ENCODE data around the gene DEK.
"Not testable (repeated sequence)": the region's sequence is repeated elsewhere in the genome, so short reads cannot be mapped to it uniquely, and the experiment has no call there.

Gene DEK

DNA sequence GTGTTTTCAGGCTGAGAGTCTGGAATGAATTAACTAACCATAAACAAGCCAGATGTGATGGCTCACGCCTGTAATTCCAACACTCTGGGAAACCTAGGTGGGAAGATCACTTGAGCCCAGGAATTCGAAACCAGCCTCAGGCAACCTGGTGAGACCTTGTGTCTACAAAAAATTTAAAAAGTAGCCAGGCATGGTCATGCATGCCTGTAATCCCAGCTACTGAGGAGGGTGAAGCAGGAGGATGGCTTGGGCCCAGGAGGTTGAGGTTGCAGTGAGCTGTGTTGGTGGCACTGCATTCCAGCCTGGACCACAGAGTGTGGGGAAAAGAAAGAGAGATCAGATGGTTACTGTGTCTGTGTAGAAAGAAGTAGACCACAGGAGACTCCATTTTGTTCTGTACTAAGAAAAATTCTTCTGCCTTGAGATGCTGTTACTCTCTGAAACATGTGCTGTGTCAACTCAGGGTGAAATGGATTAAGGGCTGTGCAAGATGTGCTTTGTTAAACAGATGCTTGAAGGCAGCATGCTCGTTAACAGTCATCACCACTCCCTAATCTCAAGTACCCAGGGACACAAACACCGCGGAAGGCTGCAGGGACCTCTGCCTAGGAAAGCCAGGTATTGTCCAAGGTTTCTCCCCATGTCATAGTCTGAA lies 37.8 kb downstream of the DEK start:
- not testable (repeated sequence) for H2AFZ ChIP-seq (ENCODE audit: low read depth, low read length)
- Histone ChIP-seq H4K20me1 (ENCODE audit: insufficient read depth, low read length) (peaks cover 25% of the 10 kb centered on the region), H3K36me3 (replicated peaks; ENCODE audit: low read depth, low read length) (peaks cover 44% of the 10 kb centered on the region)

DNA sequence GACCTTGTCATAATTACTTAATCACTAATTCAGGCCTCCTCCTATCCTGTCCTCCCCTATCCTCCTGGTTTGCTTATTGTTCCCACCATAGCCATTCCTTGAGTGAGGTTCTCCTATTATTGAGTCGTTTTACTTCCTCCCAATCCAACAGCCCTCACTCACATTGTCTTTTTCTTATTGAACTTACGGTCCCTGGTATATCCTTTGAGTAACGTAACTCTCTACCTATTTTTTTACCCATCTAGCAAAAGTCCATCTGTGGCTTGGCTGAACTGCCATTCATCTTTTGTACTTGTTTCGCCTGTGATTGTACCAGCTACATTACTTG lies 43.1 kb downstream of the DEK start:
- H3K9ac ChIP-seq (ENCODE audit: low read length), result no peak overlapping the region
- H3K27ac ChIP-seq (ENCODE audit: low read length), result no peak overlapping the region
- H3K27me3 ChIP-seq (ENCODE audit: low read depth, low read length), result no peaks in the 10 kb centered on the region
- H3K4me2 ChIP-seq (ENCODE audit: low read length), result no peak overlapping the region
- no peaks in the 10 kb centered on the region for H3K4me1 ChIP-seq (ENCODE audit: low read length)
- peaks cover 43% of the 10 kb centered on the region for H3K36me3 ChIP-seq (replicated peaks; ENCODE audit: low read depth, low read length)
- H2AFZ ChIP-seq (ENCODE audit: low read depth, low read length), result no peak overlapping the region
- peaks cover 5% of the 10 kb centered on the region; the same call in 1 of the 2 replicates for H3K79me2 ChIP-seq (ENCODE audit: low read length)
- no peak for TF ChIP-seq CTCF (IDR thresholded peaks at IDR 0.05; ENCODE audit: low read depth, low read length)
- TF ChIP-seq EZH2phosphoT487 (IDR thresholded peaks at IDR 0.05; ENCODE audit: low read depth), result no peak
- H4K20me1 ChIP-seq (ENCODE audit: insufficient read depth, low read length), result peaks cover 3% of the 10 kb centered on the region
- H3K4me3 ChIP-seq (ENCODE audit: low read length), result no peak overlapping the region
- no peaks in the 10 kb centered on the region for H3K9me3 ChIP-seq (ENCODE audit: insufficient read depth, low read length)

More for the DNA sequence above, 37.8 kb downstream of the DEK start:
- not testable (repeated sequence) for H3K4me1 ChIP-seq (ENCODE audit: low read length); H3K9me3 ChIP-seq (ENCODE audit: insufficient read depth, low read length); H3K27ac ChIP-seq (ENCODE audit: low read length); H3K4me2 ChIP-seq (ENCODE audit: low read length); H3K4me3 ChIP-seq (ENCODE audit: low read length); H3K27me3 ChIP-seq (ENCODE audit: low read depth, low read length); H3K9ac ChIP-seq (ENCODE audit: low read length)
- peaks cover 46% of the 10 kb centered on the region for H3K79me2 ChIP-seq (ENCODE audit: low read length)

GRCh38 chr6:18219591-18219990 lies 44.7 kb downstream of the DEK start:
- Histone ChIP-seq H2AFZ (ENCODE audit: low read depth, low read length) (no peak overlapping the region), H3K4me2 (ENCODE audit: low read length) (no peak overlapping the region), H4K20me1 (ENCODE audit: insufficient read depth, low read length) (no peaks in the 10 kb centered on the region; the same call in 1 of the 2 replicates), H3K9ac (ENCODE audit: low read length) (no peak overlapping the region), H3K27ac (ENCODE audit: low read length) (no peak overlapping the region), H3K9me3 (ENCODE audit: insufficient read depth, low read length) (no peaks in the 10 kb centered on the region), H3K79me2 (ENCODE audit: low read length) (no peaks in the 10 kb centered on the region; the same call in 1 of the 2 replicates), H3K4me3 (ENCODE audit: low read length) (no peak overlapping the region), H3K36me3 (replicated peaks; ENCODE audit: low read depth, low read length) (peaks cover 29% of the 10 kb centered on the region), H3K4me1 (ENCODE audit: low read length) (peaks cover 9% of the 10 kb centered on the region), H3K27me3 (ENCODE audit: low read depth, low read length) (no peaks in the 10 kb centered on the region)
- TF ChIP-seq EZH2phosphoT487 (IDR thresholded peaks at IDR 0.05; ENCODE audit: low read depth), result no peak
- TF ChIP-seq CTCF (IDR thresholded peaks at IDR 0.05; ENCODE audit: low read depth, low read length), result no peak

DNA sequence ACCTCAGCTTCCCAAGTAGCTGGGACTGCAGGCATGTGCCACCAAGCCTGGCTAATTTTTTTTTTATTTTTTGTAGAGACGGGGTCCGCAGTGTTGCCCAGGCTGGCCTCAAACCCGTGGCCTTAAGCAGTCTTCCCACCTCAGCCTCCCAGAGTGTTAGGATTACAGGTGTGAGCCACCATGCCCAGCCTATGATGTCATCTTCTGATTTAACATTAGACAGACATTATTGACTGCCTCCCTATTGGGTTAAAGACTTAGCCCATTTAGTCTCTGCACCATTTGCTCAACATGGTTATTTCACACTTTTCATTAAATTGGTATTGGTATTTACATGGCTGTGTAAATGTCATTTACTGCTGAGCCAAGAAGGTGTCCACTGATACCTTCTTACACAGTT lies 46.1 kb downstream of the DEK start:
- TF ChIP-seq EZH2phosphoT487 (IDR thresholded peaks at IDR 0.05; ENCODE audit: low read depth), result no peak
- no peak for TF ChIP-seq CTCF (IDR thresholded peaks at IDR 0.05; ENCODE audit: low read depth, low read length)
- no peaks in the 10 kb centered on the region for H3K27me3 ChIP-seq (ENCODE audit: low read depth, low read length)
- peaks cover 16% of the 10 kb centered on the region for H3K4me1 ChIP-seq (ENCODE audit: low read length)
- H2AFZ ChIP-seq (ENCODE audit: low read depth, low read length), result no peak overlapping the region
- H3K4me3 ChIP-seq (ENCODE audit: low read length), result no peak overlapping the region
- no peaks in the 10 kb centered on the region; the same call in 1 of the 2 replicates for H4K20me1 ChIP-seq (ENCODE audit: insufficient read depth, low read length)
- H3K36me3 ChIP-seq (replicated peaks; ENCODE audit: low read depth, low read length), result peaks cover 21% of the 10 kb centered on the region
- no peak overlapping the region for H3K27ac ChIP-seq (ENCODE audit: low read length)
- no peaks in the 10 kb centered on the region for H3K9me3 ChIP-seq (ENCODE audit: insufficient read depth, low read length)
- H3K4me2 ChIP-seq (ENCODE audit: low read length), result no peak overlapping the region
- H3K79me2 ChIP-seq (ENCODE audit: low read length), result no peaks in the 10 kb centered on the region
- H3K9ac ChIP-seq (ENCODE audit: low read length), result no peak overlapping the region

Data from OCI-LY3 (cell line).